NCI-H1092 treated with DMSO at 0.1 percent for 48 hours (cell line): ENCODE measurements around the gene SERINC2.
A peak's percentile ranks its signal among the peaks of the same experiment; 100 is the strongest.
"Not testable (repeated sequence)": the region's sequence is repeated elsewhere in the genome, so short reads cannot be mapped to it uniquely, and the experiment has no call there.

Source experiments
- DNase-seq: peaks from one replicate; lab custom pipeline; 2025; lab: John Stamatoyannopoulos, UW

Gene SERINC2

GRCh38 chr1:31414980-31415370 lies 2.0 kb downstream of the SERINC2 start:
- no peak for DNase-seq

- DNase-seq, result no peak
These were observed 2.6 kb downstream of the SERINC2 start for GRCh38 chr1:31415658-31416057.

GRCh38 chr1:31416101-31416736 lies 3.2 kb downstream of the SERINC2 start:
- no peak for DNase-seq

GRCh38 chr1:31417148-31417547 lies 4.1 kb downstream of the SERINC2 start:
- DNase-seq, result no peak

GRCh38 chr1:31418626-31419323 lies 5.8 kb downstream of the SERINC2 start:
- no peak for DNase-seq

GRCh38 chr1:31420716-31421115 lies 7.7 kb downstream of the SERINC2 start:
- DNase-seq, result no peak

- DNase-seq, result no peak
These were observed 8.5 kb downstream of the SERINC2 start for GRCh38 chr1:31421371-31422040.

GRCh38 chr1:31422505-31423319 lies 9.7 kb downstream of the SERINC2 start:
- DNase-seq, result peak; percentile 65

- DNase-seq, result no peak
These were observed 10.5 kb downstream of the SERINC2 start for GRCh38 chr1:31423418-31423947.

GRCh38 chr1:31424568-31424967 lies 11.6 kb downstream of the SERINC2 start:
- no peak for DNase-seq

GRCh38 chr1:31425301-31426081 lies 12.5 kb downstream of the SERINC2 start:
- DNase-seq, result no peak

- no peak for DNase-seq
These were observed 13.4 kb downstream of the SERINC2 start for GRCh38 chr1:31426249-31426922.

GRCh38 chr1:31427322-31427721 lies 14.3 kb downstream of the SERINC2 start:
- no peak for DNase-seq

- DNase-seq, result no peak
These were observed 15.6 kb downstream of the SERINC2 start for GRCh38 chr1:31428436-31429221.

GRCh38 chr1:31429583-31429982 lies 16.6 kb downstream of the SERINC2 start:
- DNase-seq, result no peak

- not testable (repeated sequence) for DNase-seq
These were observed 18.6 kb downstream of the SERINC2 start for GRCh38 chr1:31431351-31432257.

- no peak for DNase-seq
These were observed 19.8 kb downstream of the SERINC2 start for GRCh38 chr1:31432592-31433395.

- no peak for DNase-seq
These were observed 20.4 kb downstream of the SERINC2 start for GRCh38 chr1:31433396-31433930.
